SK-N-SH (cell line): ENCODE measurements around the gene CNIH2. TPM values are rescaled to one million over a fixed set of nuclear protein-coding genes. Genes with fewer than 3 reads are reported as not detected.

Source experiments
- CTCF ChIA-PET: fragments of 300-600, 350-600 bp; formaldehyde crosslinking; extraction: SDS; loops from one replicate; lab custom pipeline; 2021; lab: Yijun Ruan, JAX
- POLR2A ChIA-PET: fragments of 350-600 bp; sonication (Branson Sonifier 250); formaldehyde crosslinking; extraction: SDS; loops from one replicate; lab custom pipeline; 2020; ENCODE audit warnings: antibody characterized with exemption, inconsistent platforms; lab: Yijun Ruan, JAX
- DNase-seq: peaks from one replicate; pipeline ENCODE4 v3.0.0; 2012
- H2AFZ ChIP-seq: fragments of 200-600 bp; sonication (generic); 2 replicates; pipeline ENCODE4 v1.8.1; 2016; ENCODE audit warnings: antibody characterized with exemption, mild to moderate bottlenecking, low read depth
- H3F3A ChIP-seq: fragments of 200-600 bp; sonication (generic); replicated peaks from 2 replicates; pipeline ENCODE3; 2016; ENCODE audit warnings: antibody characterized with exemption, mild to moderate bottlenecking; ENCODE audit not compliant: insufficient read depth
- H3K27ac ChIP-seq, 2 experiments: fragments of 200-500 bp in 1 of 2; fragments of 200-600 bp in 1 of 2; sonication (Bioruptor generic) in 1 of 2; sonication (generic), shearing (Covaris generic) in 1 of 2; 2 replicates each; pipeline versions ENCODE4 v1.5.1 to v1.6.1; 2014 to 2016; ENCODE audit warnings: low read depth in 2 of 2, inconsistent platforms in 1 of 2, low read length in 1 of 2, mild to moderate bottlenecking in 1 of 2, mixed read lengths in 1 of 2
- H3K27me3 ChIP-seq: fragments of 200-600 bp; sonication (generic), shearing (Covaris generic); 2 replicates; pipeline ENCODE4 v1.6.1; 2016; ENCODE audit warnings: mixed run types; ENCODE audit not compliant: insufficient read depth
- H3K36me3 ChIP-seq, 2 experiments: fragments of 200-500 bp in 1 of 2; fragments of 200-600 bp in 1 of 2; sonication (Bioruptor generic) in 1 of 2; sonication (generic) in 1 of 2; replicated peaks in 1 of 2; 2 replicates each; pipeline versions ENCODE3 to v1.5.1; 2014 to 2016; ENCODE audit warnings: low read length in 1 of 2, mild to moderate bottlenecking in 1 of 2; ENCODE audit not compliant: insufficient read depth in 2 of 2, control insufficient read depth in 1 of 2
- H3K4me1 ChIP-seq, 2 experiments: fragments of 200-500 bp in 1 of 2; fragments of 200-600 bp in 1 of 2; sonication (Bioruptor generic) in 1 of 2; sonication (generic), shearing (Covaris generic) in 1 of 2; 2 replicates each; pipeline versions ENCODE4 v1.5.1 to v1.6.1; 2014 to 2016; ENCODE audit warnings: low read depth in 1 of 2, low read length in 1 of 2, mixed run types in 1 of 2; ENCODE audit not compliant: insufficient read depth in 2 of 2, control insufficient read depth in 1 of 2
- H3K4me2 ChIP-seq: fragments of 200-600 bp; sonication (generic), shearing (Covaris generic); 2 replicates; pipeline ENCODE4 v1.6.1; 2017; ENCODE audit warnings: mixed run types
- H3K4me3 ChIP-seq, 2 experiments: fragments of 200-500 bp in 1 of 2; fragments of 200-600 bp in 1 of 2; sonication (Bioruptor generic) in 1 of 2; sonication (generic), shearing (Covaris generic) in 1 of 2; 2 replicates each; pipeline versions ENCODE4 v1.5.1 to v1.8.1; 2014 to 2016; ENCODE audit warnings: low read depth in 2 of 2, inconsistent platforms in 1 of 2, low read length in 1 of 2, mild to moderate bottlenecking in 1 of 2, mixed read lengths in 1 of 2, moderate library complexity in 1 of 2
- H3K79me2 ChIP-seq: fragments of 200-600 bp; sonication (generic); 2 replicates; pipeline ENCODE4 v1.8.1; 2017; ENCODE audit warnings: mild to moderate bottlenecking; ENCODE audit not compliant: insufficient read depth
- H3K9ac ChIP-seq: fragments of 200-600 bp; sonication (generic); 2 replicates; pipeline ENCODE4 v1.6.1; 2017; ENCODE audit warnings: mixed run types
- H3K9me2 ChIP-seq: fragments of 200-600 bp; sonication (generic); 2 replicates; pipeline ENCODE4 v1.6.1; 2017; ENCODE audit warnings: mixed run types
- H3K9me3 ChIP-seq: fragments of 200-600 bp; sonication (generic); 2 replicates; pipeline ENCODE4 v1.6.1; 2017; ENCODE audit warnings: mixed run types, mild to moderate bottlenecking, moderate library complexity
- H4K20me1 ChIP-seq: fragments of 200-600 bp; sonication (generic); 2 replicates; pipeline ENCODE4 v1.6.1; 2017; ENCODE audit warnings: mild to moderate bottlenecking, mixed run types; ENCODE audit not compliant: insufficient read depth
- CHD2 ChIP-seq: fragments of 150-350 bp; IDR thresholded peaks from 2 replicates; pipeline ENCODE4 v1.6.1; 2018; ENCODE audit warnings: low read length; ENCODE audit not compliant: partially characterized antibody
- EP300 ChIP-seq, 2 experiments: IDR thresholded peaks; 2 replicates each; pipeline versions ENCODE4 v1.4.0 to v1.6.1; 2012; ENCODE audit warnings: borderline replicate concordance in 1 of 2, low read depth in 1 of 2, low read length in 1 of 2
- EZH2phosphoT487 ChIP-seq: fragments of 200-600 bp; sonication (generic); IDR thresholded peaks from 2 replicates; pipeline ENCODE4 v1.6.1; 2017; ENCODE audit warnings: low read depth, mixed run types, mild to moderate bottlenecking, antibody characterized with exemption, moderate library complexity, borderline replicate concordance
- FOXJ3 ChIP-seq: sonication (generic); formaldehyde crosslinking; IDR thresholded peaks from 2 replicates; pipeline ENCODE4 v1.5.1; 2020; ENCODE audit warnings: mild to moderate bottlenecking, missing genetic modification reagents
- GABPA ChIP-seq: IDR thresholded peaks from 2 replicates; pipeline ENCODE4 v1.4.0; 2012; ENCODE audit warnings: low read depth, mild to moderate bottlenecking
- JUND ChIP-seq: IDR thresholded peaks from 2 replicates; pipeline ENCODE4 v1.4.0; 2012
- NRF1 ChIP-seq: IDR thresholded peaks from 2 replicates; pipeline ENCODE4 v1.6.1; 2012; ENCODE audit warnings: low read depth, mild to moderate bottlenecking, low read length
- RAD21 ChIP-seq: IDR thresholded peaks from 2 replicates; pipeline ENCODE4 v1.6.1; 2012; ENCODE audit warnings: mild to moderate bottlenecking, low read length
- RCOR1 ChIP-seq: fragments of 150-350 bp; IDR thresholded peaks from 2 replicates; pipeline ENCODE4 v1.6.1; 2017; ENCODE audit warnings: antibody characterized with exemption, low read length
- RFX5 ChIP-seq: IDR thresholded peaks from 2 replicates; pipeline ENCODE4 v1.6.1; 2012; ENCODE audit warnings: mild to moderate bottlenecking, improper control_type of control experiment, low read length
- SIN3A ChIP-seq: IDR thresholded peaks from 2 replicates; pipeline ENCODE4 v1.6.1; 2012; ENCODE audit warnings: low read depth, mild to moderate bottlenecking, low read length, moderate library complexity, borderline replicate concordance
- SMC3 ChIP-seq: IDR thresholded peaks from 2 replicates; pipeline ENCODE4 v1.6.1; 2012; ENCODE audit warnings: low read depth, low read length, improper control_type of control experiment
- TAF1 ChIP-seq: IDR thresholded peaks from 2 replicates; pipeline ENCODE4 v1.6.1; 2012; ENCODE audit warnings: low read depth, mild to moderate bottlenecking, low read length, moderate library complexity, borderline replicate concordance
- TCF12 ChIP-seq: IDR thresholded peaks from 2 replicates; pipeline ENCODE4 v1.4.0; 2012
- YY1 ChIP-seq: IDR thresholded peaks from 2 replicates; pipeline ENCODE4 v1.4.0; 2012; ENCODE audit warnings: low read depth, mild to moderate bottlenecking
- WGBS: methylation state at CpG from one replicate; pipeline ENCODE4 v1.1.6; 2017; ENCODE audit warnings: low lambda C conversion rate; 5-methylcytosine and 5-hydroxymethylcytosine counted together
- polyA plus RNA-seq, 3 experiments: library from polyadenylated mRNA; depleted of rRNA; stranded (reverse); fragments of >200 nt; gene quantifications; 2 replicates each; pipeline ENCODE4 v1.2.3, GENCODE V29; 2012
- TF ChIP-seq, protein P1 (sequence below): IDR thresholded peaks from 2 replicates; pipeline ENCODE4 v1.6.1; 2012; ENCODE audit warnings: mild to moderate bottlenecking, low read depth, low read length, moderate library complexity
- TF ChIP-seq, protein P2 (sequence below): IDR thresholded peaks from 2 replicates; pipeline ENCODE4; 2012
- TF ChIP-seq, protein P3 (sequence below): fragments of 150-350 bp; IDR thresholded peaks from 2 replicates; pipeline ENCODE4 v1.6.1; 2017; ENCODE audit warnings: antibody characterized with exemption, low read length, low read depth, borderline replicate concordance
- TF ChIP-seq, protein P4 (sequence below): IDR thresholded peaks from 2 replicates; pipeline ENCODE4 v1.4.0; 2012; ENCODE audit warnings: low read depth, borderline replicate concordance

CNIH2 gene
- polyA plus RNA-seq, 1 of the 3 experiments (the other 2 are of a cell fraction) = 11.8 TPM

DNA sequence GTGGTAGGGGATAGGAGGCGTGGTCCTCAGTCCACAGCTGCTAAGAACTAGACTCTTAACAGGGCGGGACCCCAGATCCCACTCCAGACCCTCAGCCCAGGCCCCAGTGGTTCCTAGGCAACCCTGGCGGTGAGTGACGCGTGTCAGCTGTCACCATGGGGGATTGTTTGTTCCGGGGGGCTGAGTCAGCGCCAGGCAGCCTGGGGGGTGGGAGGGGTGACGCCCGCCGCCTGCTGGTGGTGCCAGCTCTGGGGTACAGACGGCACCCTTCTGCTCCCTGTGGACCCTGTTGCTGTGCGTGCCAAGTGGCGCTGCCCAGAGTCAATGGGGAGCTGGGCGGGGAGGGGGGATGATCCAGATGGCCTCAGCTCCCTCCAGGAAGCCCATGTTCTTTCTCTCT is 2.5 kb downstream of the CNIH2 start:
- H3K79me2 ChIP-seq = peaks cover 5% of the 10 kb centered on the region; the same call in 1 of the 2 replicates
- H3F3A ChIP-seq = peaks cover 21% of the 10 kb centered on the region
- POLR2A ChIA-PET = interaction anchor here (0.7 to 1.8 kb wide), 5 partner anchors 7 to 33 kb away, joined by 3 to 6 read pairs (median 3); partner anchors contain the start of genes RAB1B and YIF1A
- H3K27ac ChIP-seq = no peak overlapping the region; a peak in 1 of 4 replicates
- H3K4me1 ChIP-seq = peaks cover 0 to 47% of the 10 kb centered on the region in 2 experiments; a peak in 1 of 4 replicates
- DNase-seq = peak; percentile 47
- H2AFZ ChIP-seq = no peak overlapping the region
- H3K9me2 ChIP-seq = no peaks in the 10 kb centered on the region
- TF ChIP-seq YY1 = no peak
- no peak for TF ChIP-seq FOXJ3
- TF ChIP-seq RCOR1 = no peak
- no peak for TF ChIP-seq SMC3
- TF ChIP-seq TAF1 = no peak
- TF ChIP-seq EZH2phosphoT487 = no peak
- TF ChIP-seq RAD21 = no peak
- TF ChIP-seq, protein P1, sequence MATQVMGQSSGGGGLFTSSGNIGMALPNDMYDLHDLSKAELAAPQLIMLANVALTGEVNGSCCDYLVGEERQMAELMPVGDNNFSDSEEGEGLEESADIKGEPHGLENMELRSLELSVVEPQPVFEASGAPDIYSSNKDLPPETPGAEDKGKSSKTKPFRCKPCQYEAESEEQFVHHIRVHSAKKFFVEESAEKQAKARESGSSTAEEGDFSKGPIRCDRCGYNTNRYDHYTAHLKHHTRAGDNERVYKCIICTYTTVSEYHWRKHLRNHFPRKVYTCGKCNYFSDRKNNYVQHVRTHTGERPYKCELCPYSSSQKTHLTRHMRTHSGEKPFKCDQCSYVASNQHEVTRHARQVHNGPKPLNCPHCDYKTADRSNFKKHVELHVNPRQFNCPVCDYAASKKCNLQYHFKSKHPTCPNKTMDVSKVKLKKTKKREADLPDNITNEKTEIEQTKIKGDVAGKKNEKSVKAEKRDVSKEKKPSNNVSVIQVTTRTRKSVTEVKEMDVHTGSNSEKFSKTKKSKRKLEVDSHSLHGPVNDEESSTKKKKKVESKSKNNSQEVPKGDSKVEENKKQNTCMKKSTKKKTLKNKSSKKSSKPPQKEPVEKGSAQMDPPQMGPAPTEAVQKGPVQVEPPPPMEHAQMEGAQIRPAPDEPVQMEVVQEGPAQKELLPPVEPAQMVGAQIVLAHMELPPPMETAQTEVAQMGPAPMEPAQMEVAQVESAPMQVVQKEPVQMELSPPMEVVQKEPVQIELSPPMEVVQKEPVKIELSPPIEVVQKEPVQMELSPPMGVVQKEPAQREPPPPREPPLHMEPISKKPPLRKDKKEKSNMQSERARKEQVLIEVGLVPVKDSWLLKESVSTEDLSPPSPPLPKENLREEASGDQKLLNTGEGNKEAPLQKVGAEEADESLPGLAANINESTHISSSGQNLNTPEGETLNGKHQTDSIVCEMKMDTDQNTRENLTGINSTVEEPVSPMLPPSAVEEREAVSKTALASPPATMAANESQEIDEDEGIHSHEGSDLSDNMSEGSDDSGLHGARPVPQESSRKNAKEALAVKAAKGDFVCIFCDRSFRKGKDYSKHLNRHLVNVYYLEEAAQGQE = no peak
- TF ChIP-seq, protein P2, sequence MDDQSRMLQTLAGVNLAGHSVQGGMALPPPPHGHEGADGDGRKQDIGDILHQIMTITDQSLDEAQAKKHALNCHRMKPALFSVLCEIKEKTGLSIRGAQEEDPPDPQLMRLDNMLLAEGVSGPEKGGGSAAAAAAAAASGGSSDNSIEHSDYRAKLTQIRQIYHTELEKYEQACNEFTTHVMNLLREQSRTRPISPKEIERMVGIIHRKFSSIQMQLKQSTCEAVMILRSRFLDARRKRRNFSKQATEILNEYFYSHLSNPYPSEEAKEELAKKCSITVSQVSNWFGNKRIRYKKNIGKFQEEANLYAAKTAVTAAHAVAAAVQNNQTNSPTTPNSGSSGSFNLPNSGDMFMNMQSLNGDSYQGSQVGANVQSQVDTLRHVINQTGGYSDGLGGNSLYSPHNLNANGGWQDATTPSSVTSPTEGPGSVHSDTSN = peak; percentile 8; the same call in 1 of the 2 replicates
- peaks cover 18% of the 10 kb centered on the region for H4K20me1 ChIP-seq
- CTCF ChIA-PET = interaction anchor here (1.4 to 8.2 kb wide), 6 partner anchors 11 to 58 kb away, joined by 4 to 111 read pairs (median 36); partner anchors contain the start of genes RAB1B, RIN1 and TMEM151A
- H3K9ac ChIP-seq = no peak overlapping the region
- peaks cover 0 to 36% of the 10 kb centered on the region in 2 experiments for H3K36me3 ChIP-seq
- no peaks in the 10 kb centered on the region for H3K9me3 ChIP-seq
- no peak overlapping the region for H3K4me3 ChIP-seq
- WGBS = 78% methylated on average over 4 of the region's 14 CpGs
- no peak overlapping the region for H3K4me2 ChIP-seq
- no peaks in the 10 kb centered on the region for H3K27me3 ChIP-seq

DNA sequence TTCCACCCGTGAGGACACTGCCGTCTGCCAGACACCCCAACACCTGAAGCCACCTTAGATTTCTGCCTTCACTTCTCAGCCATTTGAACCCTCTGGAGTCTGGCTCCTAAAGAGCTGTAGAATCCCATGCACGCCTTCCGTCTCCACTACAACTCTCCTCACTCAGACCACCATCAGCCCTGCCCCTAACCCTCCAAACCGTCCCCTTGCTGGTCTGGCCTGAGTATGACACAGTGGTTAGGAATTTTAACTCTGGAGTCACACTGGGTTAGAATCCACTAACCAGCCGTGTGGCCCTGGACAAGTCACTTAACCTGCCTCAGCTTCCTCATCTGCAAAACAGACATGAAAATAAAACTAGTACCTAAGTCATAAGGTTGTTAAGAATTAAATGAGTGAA is 3.0 kb downstream of the CNIH2 start:
- peaks cover 11% of the 10 kb centered on the region; the same call in 1 of the 2 replicates for H3K79me2 ChIP-seq
- peaks cover 0 to 47% of the 10 kb centered on the region in 2 experiments; a peak in 1 of 4 replicates for H3K4me1 ChIP-seq
- DNase-seq = no peak
- POLR2A ChIA-PET = interaction anchor here (0.7 to 1.8 kb wide), 3 partner anchors 8 to 32 kb away, joined by 3 to 6 read pairs (median 3); partner anchors contain the start of genes RAB1B and YIF1A
- H3K4me2 ChIP-seq = no peak overlapping the region
- H3K27ac ChIP-seq = no peak overlapping the region; a peak in 1 of 4 replicates
- H3K27me3 ChIP-seq = no peaks in the 10 kb centered on the region
- no peak overlapping the region for H2AFZ ChIP-seq
- H3K4me3 ChIP-seq = no peak overlapping the region
- no peaks in the 10 kb centered on the region for H3K9me2 ChIP-seq
- H3F3A ChIP-seq = peaks cover 21% of the 10 kb centered on the region
- CTCF ChIA-PET = interaction anchor here (1.4 to 8.2 kb wide), 8 partner anchors 10 to 108 kb away, joined by 3 to 111 read pairs (median 16); partner anchors contain the start of genes RAB1B, RIN1 and TMEM151A
- no peaks in the 10 kb centered on the region for H3K9me3 ChIP-seq
- H4K20me1 ChIP-seq = peaks cover 18% of the 10 kb centered on the region
- 78% methylated on average over 6 of the region's 6 CpGs for WGBS
- no peak overlapping the region for H3K9ac ChIP-seq
- peaks cover 0 to 36% of the 10 kb centered on the region in 2 experiments for H3K36me3 ChIP-seq
- TF ChIP-seq EP300 (IDR thresholded peaks at IDR 0.05; ENCODE audit: borderline replicate concordance in 1 of 2, low read depth in 1 of 2, low read length in 1 of 2) (no peak), YY1 (no peak), RFX5 (no peak), RAD21 (no peak), RCOR1 (no peak), SIN3A (no peak), NRF1 (no peak), JUND (no peak), CHD2 (no peak), TCF12 (no peak), GABPA (no peak)
- TF ChIP-seq, protein P3, sequence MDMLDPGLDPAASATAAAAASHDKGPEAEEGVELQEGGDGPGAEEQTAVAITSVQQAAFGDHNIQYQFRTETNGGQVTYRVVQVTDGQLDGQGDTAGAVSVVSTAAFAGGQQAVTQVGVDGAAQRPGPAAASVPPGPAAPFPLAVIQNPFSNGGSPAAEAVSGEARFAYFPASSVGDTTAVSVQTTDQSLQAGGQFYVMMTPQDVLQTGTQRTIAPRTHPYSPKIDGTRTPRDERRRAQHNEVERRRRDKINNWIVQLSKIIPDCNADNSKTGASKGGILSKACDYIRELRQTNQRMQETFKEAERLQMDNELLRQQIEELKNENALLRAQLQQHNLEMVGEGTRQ = no peak
- TF ChIP-seq, protein P4, sequence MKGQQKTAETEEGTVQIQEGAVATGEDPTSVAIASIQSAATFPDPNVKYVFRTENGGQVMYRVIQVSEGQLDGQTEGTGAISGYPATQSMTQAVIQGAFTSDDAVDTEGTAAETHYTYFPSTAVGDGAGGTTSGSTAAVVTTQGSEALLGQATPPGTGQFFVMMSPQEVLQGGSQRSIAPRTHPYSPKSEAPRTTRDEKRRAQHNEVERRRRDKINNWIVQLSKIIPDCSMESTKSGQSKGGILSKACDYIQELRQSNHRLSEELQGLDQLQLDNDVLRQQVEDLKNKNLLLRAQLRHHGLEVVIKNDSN = no peak
- TF ChIP-seq, protein P2 = no peak
